ENCODE results near the gene TNFRSF19. TPM values are rescaled to one million over a fixed set of nuclear protein-coding genes. Genes with fewer than 3 reads are reported as not detected.

TNFRSF19 gene
- total RNA-seq, 4 donors from 2014 or later = 5.2 to 9.5 (median 7.2) TPM

DNA sequence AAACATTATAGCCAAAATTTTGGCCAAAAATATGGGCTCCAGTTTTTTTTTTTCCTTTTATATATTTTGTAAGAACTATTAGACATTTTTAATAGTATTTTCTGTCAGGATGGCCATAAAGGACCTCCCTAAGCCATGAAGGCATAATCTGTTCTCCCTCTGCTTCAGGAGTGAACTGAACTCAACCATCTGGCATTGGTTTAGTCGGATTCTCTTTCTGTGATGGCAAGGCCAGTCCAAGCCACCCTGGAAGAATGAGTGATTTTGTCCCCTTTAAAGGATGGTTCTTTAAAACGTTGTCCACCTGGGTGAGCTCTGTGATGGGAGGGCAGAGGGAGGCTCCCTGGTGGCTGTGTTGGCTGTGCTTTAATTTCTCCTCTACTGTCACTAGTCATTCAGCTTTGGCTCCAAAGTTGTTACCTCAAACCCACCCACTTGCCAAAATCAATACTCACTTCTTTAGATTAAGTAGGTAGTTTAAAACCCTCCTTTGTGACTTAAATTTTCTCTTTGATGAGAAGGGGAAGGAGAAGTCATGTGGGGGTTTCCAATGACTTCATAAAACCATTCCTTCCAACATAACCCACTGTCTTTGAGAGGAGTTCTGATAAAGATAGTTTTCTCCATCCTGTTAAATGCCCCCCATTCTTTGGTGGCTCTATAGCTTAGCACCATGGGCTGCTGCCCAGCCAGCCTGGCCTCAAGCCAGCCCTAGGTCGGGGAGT is 4.4 kb downstream of the TNFRSF19 start:
- WGBS, 2 donors = 30 to 51% methylated on average over 3 of the region's 3 CpGs

DNA sequence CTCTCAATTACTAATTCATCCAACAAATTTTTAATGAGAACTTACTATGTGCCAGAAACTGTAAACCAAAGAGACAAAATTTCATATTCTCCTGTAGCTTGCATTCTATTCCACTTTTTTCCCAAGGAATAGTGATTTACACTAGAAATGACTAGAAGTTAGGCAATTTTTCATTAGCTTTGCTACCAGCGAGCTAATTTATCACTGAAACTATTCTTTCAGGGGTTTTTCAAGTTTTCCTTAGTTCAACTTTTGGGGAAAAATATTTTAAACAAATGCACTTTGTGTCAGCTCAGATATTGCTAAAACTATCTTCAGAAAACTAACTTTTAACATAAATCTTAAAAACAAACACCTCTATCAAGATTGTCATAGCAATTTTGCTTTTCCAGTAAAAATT is 5.4 kb downstream of the TNFRSF19 start:
- TF ChIP-seq POLR2A (IDR thresholded peaks at IDR 0.05) = no peak
- TF ChIP-seq, protein P1, sequence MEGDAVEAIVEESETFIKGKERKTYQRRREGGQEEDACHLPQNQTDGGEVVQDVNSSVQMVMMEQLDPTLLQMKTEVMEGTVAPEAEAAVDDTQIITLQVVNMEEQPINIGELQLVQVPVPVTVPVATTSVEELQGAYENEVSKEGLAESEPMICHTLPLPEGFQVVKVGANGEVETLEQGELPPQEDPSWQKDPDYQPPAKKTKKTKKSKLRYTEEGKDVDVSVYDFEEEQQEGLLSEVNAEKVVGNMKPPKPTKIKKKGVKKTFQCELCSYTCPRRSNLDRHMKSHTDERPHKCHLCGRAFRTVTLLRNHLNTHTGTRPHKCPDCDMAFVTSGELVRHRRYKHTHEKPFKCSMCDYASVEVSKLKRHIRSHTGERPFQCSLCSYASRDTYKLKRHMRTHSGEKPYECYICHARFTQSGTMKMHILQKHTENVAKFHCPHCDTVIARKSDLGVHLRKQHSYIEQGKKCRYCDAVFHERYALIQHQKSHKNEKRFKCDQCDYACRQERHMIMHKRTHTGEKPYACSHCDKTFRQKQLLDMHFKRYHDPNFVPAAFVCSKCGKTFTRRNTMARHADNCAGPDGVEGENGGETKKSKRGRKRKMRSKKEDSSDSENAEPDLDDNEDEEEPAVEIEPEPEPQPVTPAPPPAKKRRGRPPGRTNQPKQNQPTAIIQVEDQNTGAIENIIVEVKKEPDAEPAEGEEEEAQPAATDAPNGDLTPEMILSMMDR (IDR thresholded peaks at IDR 0.05) = no peak
- H3K4me1 ChIP-seq = peaks cover 0 to 77% (median 10%) of the 10 kb centered on the region in 3 donors
- intact Hi-C loops (cut with DNase I) = no loop called here

More for the DNA sequence above, 4.4 kb downstream of the TNFRSF19 start:
- TF ChIP-seq POLR2A (IDR thresholded peaks at IDR 0.05) = no peak
- TF ChIP-seq, protein P1 (IDR thresholded peaks at IDR 0.05) = no peak
- Histone ChIP-seq H3K9me3 (no peaks in the 10 kb centered on the region), H3K27ac (peak overlapping the region in 1 of 4 donors; percentile 8), H3K4me1 (peaks cover 0 to 77% (median 10%) of the 10 kb centered on the region in 3 donors), H3K36me3 (no peaks in the 10 kb centered on the region), H3K27me3 (peaks cover 0 to 7% (median 0%) of the 10 kb centered on the region in 4 donors), H3K4me3 (no peak overlapping the region)
- DNase-seq = no peak
- intact Hi-C loops (cut with DNase I) = no loop called here

DNA sequence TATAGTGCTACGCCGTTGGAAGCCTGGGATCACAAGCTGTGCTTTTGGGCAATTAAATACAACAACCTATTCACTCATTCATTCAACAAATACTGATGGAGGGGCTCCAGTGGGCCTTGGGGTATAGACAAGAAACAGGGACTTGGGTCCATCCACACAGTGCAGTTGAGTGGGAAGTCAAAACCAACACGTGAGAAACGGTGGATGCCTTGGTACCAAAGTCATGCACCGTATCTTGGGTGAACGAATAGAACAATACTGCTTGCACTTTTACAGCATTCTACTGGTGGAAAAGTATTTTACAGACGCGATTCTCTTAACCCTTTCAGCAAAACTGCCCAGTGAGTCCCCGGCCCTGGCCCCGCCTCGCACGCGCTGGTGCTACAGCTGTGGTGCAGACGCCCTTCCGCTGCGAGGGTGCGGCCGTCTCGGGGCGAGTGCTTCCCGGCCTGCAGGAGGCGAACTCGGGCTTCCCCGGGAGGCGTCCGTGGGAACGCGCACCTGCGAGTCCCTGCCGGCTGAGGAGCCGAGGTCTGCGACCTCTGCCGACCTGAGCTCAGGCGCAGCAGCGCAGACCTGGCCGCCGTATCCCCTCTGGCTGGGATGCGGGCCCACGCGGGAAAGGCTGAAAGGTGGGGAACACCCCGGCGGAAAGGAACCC is 8.3 kb downstream of the TNFRSF19 start:
- Histone ChIP-seq H3K27me3 (peaks cover 0 to 6% (median 0%) of the 10 kb centered on the region in 4 donors), H3K27ac (peak overlapping the region; percentile 91 to 98 (median 96)), H3K9me3 (no peaks in the 10 kb centered on the region), H3K4me1 (peaks cover 0 to 61% (median 4%) of the 10 kb centered on the region in 3 donors), H3K4me3 (peak overlapping the region; percentile 67 to 86 (median 72)), H3K36me3 (no peaks in the 10 kb centered on the region)
- no peak for DNase-seq
- no peak for TF ChIP-seq POLR2A (IDR thresholded peaks at IDR 0.05)
- TF ChIP-seq, protein P1 (IDR thresholded peaks at IDR 0.05) = peak; percentile 23 to 77 (median 68)
- WGBS, 2 donors = 11 to 30% methylated on average over 8 to 29 of the region's 42 CpGs
- intact Hi-C loops (cut with DNase I) = no loop called here

More for the DNA sequence above, 5.4 kb downstream of the TNFRSF19 start:
- WGBS, 2 donors = 78 to 85% methylated on average over 1 of the region's 1 CpG
- Histone ChIP-seq H3K27ac (no peak overlapping the region), H3K36me3 (no peaks in the 10 kb centered on the region), H3K27me3 (peaks cover 0 to 9% (median 0%) of the 10 kb centered on the region in 4 donors), H3K4me3 (no peak overlapping the region), H3K9me3 (no peaks in the 10 kb centered on the region)
- no peak for DNase-seq

DNA sequence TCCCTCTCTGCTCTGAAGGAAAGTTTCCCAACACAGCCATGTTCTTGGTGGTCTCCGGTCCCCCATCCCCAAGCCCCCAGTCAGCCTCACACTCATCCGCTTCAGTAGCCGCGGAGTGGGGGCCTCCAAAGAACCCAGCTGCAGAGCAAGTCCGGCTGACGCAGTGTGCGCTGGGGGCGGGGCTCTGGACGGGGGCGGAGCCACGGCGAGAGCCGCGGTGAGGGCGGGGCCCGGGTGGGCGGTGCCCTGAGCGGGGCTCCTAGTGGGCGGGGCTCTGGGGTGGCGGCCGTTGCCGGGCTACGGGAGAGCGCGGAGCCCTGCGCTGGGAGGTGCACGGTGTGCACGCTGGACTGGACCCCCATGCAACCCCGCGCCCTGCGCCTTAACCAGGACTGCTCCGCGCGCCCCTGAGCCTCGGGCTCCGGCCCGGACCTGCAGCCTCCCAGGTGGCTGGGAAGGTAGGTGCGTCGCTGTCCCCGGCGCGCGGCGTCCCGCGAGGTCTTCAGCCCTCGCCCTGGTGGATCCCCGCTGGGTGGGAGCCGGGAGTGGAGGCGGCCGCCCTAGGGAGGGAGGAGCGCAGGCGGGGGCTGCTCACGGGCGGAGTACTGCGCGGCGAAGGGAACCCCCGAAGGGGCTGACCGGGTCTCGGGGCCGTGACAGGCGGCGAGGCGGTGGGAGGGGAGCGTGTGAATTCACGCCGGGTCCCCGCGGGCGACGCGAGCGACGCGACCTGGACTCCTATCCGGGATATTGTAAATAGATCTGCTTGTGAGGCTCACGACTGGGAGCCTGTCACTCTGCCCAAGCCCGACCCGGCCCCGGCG is 9.1 kb downstream of the TNFRSF19 start:
- TF ChIP-seq, protein P1 (IDR thresholded peaks at IDR 0.05) = no peak
- peak in 2 of 4 donors; percentile 41 to 79 for TF ChIP-seq POLR2A (IDR thresholded peaks at IDR 0.05)
- H3K27ac ChIP-seq = peak overlapping the region; percentile 91 to 98 (median 96)
- DNase-seq = peak; percentile 51
- no peaks in the 10 kb centered on the region for H3K36me3 ChIP-seq
- H3K9me3 ChIP-seq = no peaks in the 10 kb centered on the region
- intact Hi-C loops (cut with DNase I) = no loop called here
- 1% methylated on average over 27 of the region's 82 CpGs; no CpG with 5 or more reads in 1 of the 2 donors for WGBS, 2 donors
- peaks cover 0 to 6% (median 0%) of the 10 kb centered on the region in 4 donors for H3K27me3 ChIP-seq
- peak overlapping the region; percentile 67 to 86 (median 72) for H3K4me3 ChIP-seq
- H3K4me1 ChIP-seq = peaks cover 0 to 53% (median 4%) of the 10 kb centered on the region in 3 donors
